ENCODE results near the gene GPR34.

Gene GPR34

GRCh38 chrX:41734530-41734929 is 45.8 kb downstream of the GPR34 start:
- DNase-seq (ENCODE audit: low read depth in 2 of 2) = no peak

- DNase-seq (ENCODE audit: low read depth in 2 of 2) = no peak
Observed at GRCh38 chrX:41737065-41737464, 48.3 kb downstream of the GPR34 start.

- no peak for DNase-seq (ENCODE audit: low read depth in 2 of 2)
Observed at GRCh38 chrX:41739871-41740270, 51.1 kb downstream of the GPR34 start.
